HEK293 (cell line): ENCODE measurements around the gene CDC14A.

Experiments used
- CTCF ChIP-seq: fragments of 450-650 bp; formaldehyde crosslinking; IDR thresholded peaks from 2 replicates; pipeline ENCODE4 v1.5.1; 2016; ENCODE audit warnings: missing biosample characterization, missing genetic modification characterization
- GLIS1 ChIP-seq: fragments of 450-650 bp; formaldehyde crosslinking; IDR thresholded peaks from 2 replicates; pipeline ENCODE4 v1.5.1; 2016; ENCODE audit warnings: missing biosample characterization, missing genetic modification characterization
- KLF1 ChIP-seq: fragments of 450-650 bp; formaldehyde crosslinking; IDR thresholded peaks from 2 replicates; pipeline ENCODE4 v1.5.1; 2016; ENCODE audit warnings: missing biosample characterization, missing genetic modification characterization
- YY1 ChIP-seq: fragments of 450-650 bp; formaldehyde crosslinking; IDR thresholded peaks from 2 replicates; pipeline ENCODE4 v1.5.1; 2018; ENCODE audit warnings: missing biosample characterization, missing genetic modification characterization
- ZBTB20 ChIP-seq: fragments of 450-650 bp; formaldehyde crosslinking; IDR thresholded peaks from 2 replicates; pipeline ENCODE4 v1.5.1; 2016; ENCODE audit warnings: missing biosample characterization, missing genetic modification characterization
- ZNF10 ChIP-seq: fragments of 450-650 bp; formaldehyde crosslinking; IDR thresholded peaks from 2 replicates; pipeline ENCODE4 v1.5.1; 2017; ENCODE audit warnings: missing biosample characterization, missing genetic modification characterization
- ZNF658 ChIP-seq: fragments of 450-650 bp; formaldehyde crosslinking; IDR thresholded peaks from 2 replicates; pipeline ENCODE4; 2016; ENCODE audit warnings: missing biosample characterization, missing genetic modification characterization

DNA sequence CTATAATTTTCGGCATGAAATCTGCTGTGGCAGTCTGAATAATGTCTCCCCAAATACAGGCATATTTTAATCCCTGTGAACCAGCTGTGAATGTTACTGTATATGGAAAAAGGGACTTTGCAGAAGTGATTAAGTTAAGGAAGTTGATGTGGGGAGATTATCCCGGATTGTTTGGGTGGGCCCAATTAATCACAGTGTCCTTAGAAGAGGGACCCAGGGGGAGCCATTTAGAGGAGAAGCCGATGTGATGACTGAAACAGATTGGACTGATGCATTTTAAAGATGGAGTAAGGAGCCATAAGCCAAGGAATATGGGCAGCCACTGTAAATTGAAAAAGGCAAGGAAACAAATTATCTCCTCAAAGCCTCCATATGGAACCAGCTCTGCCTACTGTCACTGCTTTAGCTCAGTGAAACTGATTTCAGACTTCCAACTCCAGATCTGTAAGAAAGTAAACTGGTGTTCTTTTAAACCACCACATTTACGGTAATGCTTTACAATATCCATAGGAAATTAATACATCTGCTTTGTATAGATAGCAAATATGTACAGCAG lies 124.5 kb downstream of the CDC14A start:
- no peak for TF ChIP-seq CTCF (tag by site-specific recombination)
- TF ChIP-seq YY1 (tag by site-specific recombination) = no peak
- no peak for TF ChIP-seq ZNF10 (tag by site-specific recombination)
- TF ChIP-seq KLF1 = no peak
- no peak for TF ChIP-seq ZNF658 (tag by site-specific recombination)
- TF ChIP-seq GLIS1 (tag by site-specific recombination) = no peak
- TF ChIP-seq ZBTB20 (tag by site-specific recombination) = no peak
